ENCODE data around the gene C16orf87.
A peak's percentile ranks its signal among the peaks of the same experiment; 100 is the strongest.

Gene C16orf87

GRCh38 chr16:46853713-46854443, 22.9 kb upstream of the C16orf87 start:
- peak; percentile 65 for DNase-seq (ENCODE audit: low read depth)
- no peak overlapping the region for H3K4me3 ChIP-seq (ENCODE audit: low read depth, low read length)
- peak; percentile 87 for TF ChIP-seq CTCF (IDR thresholded peaks at IDR 0.05; ENCODE audit: control insufficient read depth, extremely low read depth, insufficient read depth)

- DNase-seq (ENCODE audit: low read depth) = no peak
- H3K4me3 ChIP-seq (ENCODE audit: low read depth, low read length) = no peak overlapping the region
- no peak for TF ChIP-seq CTCF (IDR thresholded peaks at IDR 0.05; ENCODE audit: control insufficient read depth, extremely low read depth, insufficient read depth)
These were observed 21.1 kb upstream of the C16orf87 start for GRCh38 chr16:46852130-46852529.

GRCh38 chr16:46850619-46851555, 19.9 kb upstream of the C16orf87 start:
- no peak overlapping the region for H3K4me3 ChIP-seq (ENCODE audit: low read depth, low read length)
- TF ChIP-seq CTCF (IDR thresholded peaks at IDR 0.05; ENCODE audit: control insufficient read depth, extremely low read depth, insufficient read depth) = no peak
- no peak for DNase-seq (ENCODE audit: low read depth)

GRCh38 chr16:46848768-46849764, 18.1 kb upstream of the C16orf87 start:
- DNase-seq (ENCODE audit: low read depth) = no peak
- TF ChIP-seq CTCF (IDR thresholded peaks at IDR 0.05; ENCODE audit: control insufficient read depth, extremely low read depth, insufficient read depth) = no peak
- H3K4me3 ChIP-seq (ENCODE audit: low read depth, low read length) = no peak overlapping the region

- TF ChIP-seq CTCF (IDR thresholded peaks at IDR 0.05; ENCODE audit: control insufficient read depth, extremely low read depth, insufficient read depth) = no peak
- DNase-seq (ENCODE audit: low read depth) = no peak
- no peak overlapping the region for H3K4me3 ChIP-seq (ENCODE audit: low read depth, low read length)
These were observed 15.0 kb upstream of the C16orf87 start for GRCh38 chr16:46845952-46846351.

GRCh38 chr16:46844771-46845170, 13.8 kb upstream of the C16orf87 start:
- DNase-seq (ENCODE audit: low read depth) = no peak
- TF ChIP-seq CTCF (IDR thresholded peaks at IDR 0.05; ENCODE audit: control insufficient read depth, extremely low read depth, insufficient read depth) = no peak

More at GRCh38 chr16:46844771-46845170, 13.8 kb upstream of the C16orf87 start:
- no peak overlapping the region for H3K4me3 ChIP-seq (ENCODE audit: low read depth, low read length)
